Erythroblast (primary cell): ENCODE data around the gene NYAP2.

Experiments used
- GATA1 ChIP-seq: IDR thresholded peaks from 2 replicates; pipeline ENCODE4 v1.6.1; 2011; ENCODE audit warnings: low read depth, mild to moderate bottlenecking, control low read depth, low read length, moderate library complexity
- POLR2A ChIP-seq: IDR thresholded peaks from 2 replicates; pipeline ENCODE4 v1.6.1; 2011; ENCODE audit warnings: mild to moderate bottlenecking, low read length

- TF ChIP-seq POLR2A (no peak), GATA1 (no peak)
Measured at GRCh38 chr2:225600444-225600843, 200.9 kb downstream of the NYAP2 start.
